ENCODE results near the gene MEIOC. TPM values are rescaled to one million over a fixed set of nuclear protein-coding genes. Genes with fewer than 3 reads are reported as not detected.

The MEIOC gene
- total and polyA plus RNA-seq, 2 experiments from 2014 or later, result 0.21 to 1.1 TPM

GRCh38 chr17:44637066-44637465, 19.2 kb upstream of the MEIOC start:
- Histone ChIP-seq H3K27me3 (no peaks in the 10 kb centered on the region), H3K4me1 (ENCODE audit: low read depth) (no peaks in the 10 kb centered on the region), H3K27ac (no peak overlapping the region), H3K36me3 (no peaks in the 10 kb centered on the region), H3K4me3 (no peak overlapping the region), H3K9me3 (ENCODE audit: low read depth) (no peaks in the 10 kb centered on the region)
- TF ChIP-seq CTCF (IDR thresholded peaks at IDR 0.05; ENCODE audit: low read depth, low read length), result no peak
- DNase-seq (ENCODE audit: low read depth in 1 of 2, low spot score in 1 of 2), result no peak

- Histone ChIP-seq H3K4me1 (ENCODE audit: low read depth) (no peaks in the 10 kb centered on the region), H3K36me3 (no peaks in the 10 kb centered on the region), H3K27ac (no peak overlapping the region), H3K9me3 (ENCODE audit: low read depth) (no peaks in the 10 kb centered on the region), H3K27me3 (no peaks in the 10 kb centered on the region), H3K4me3 (no peak overlapping the region)
- DNase-seq (ENCODE audit: low read depth in 1 of 2, low spot score in 1 of 2), result peak in 1 of 2 donors; percentile 22
- TF ChIP-seq CTCF (IDR thresholded peaks at IDR 0.05; ENCODE audit: low read depth, low read length), result no peak
Measured at GRCh38 chr17:44642834-44643233, 13.4 kb upstream of the MEIOC start.

- H3K27ac ChIP-seq, result no peak overlapping the region
- H3K4me3 ChIP-seq, result no peak overlapping the region
- H3K9me3 ChIP-seq (ENCODE audit: low read depth), result no peaks in the 10 kb centered on the region
- no peaks in the 10 kb centered on the region for H3K27me3 ChIP-seq
- H3K4me1 ChIP-seq (ENCODE audit: low read depth), result no peaks in the 10 kb centered on the region
- no peaks in the 10 kb centered on the region for H3K36me3 ChIP-seq
- DNase-seq (ENCODE audit: low read depth in 1 of 2, low spot score in 1 of 2), result no peak
- TF ChIP-seq CTCF (IDR thresholded peaks at IDR 0.05; ENCODE audit: low read depth, low read length), result no peak
Measured at GRCh38 chr17:44645341-44645740, 10.9 kb upstream of the MEIOC start.

GRCh38 chr17:44646280-44646679, 10.0 kb upstream of the MEIOC start:
- Histone ChIP-seq H3K9me3 (ENCODE audit: low read depth) (no peaks in the 10 kb centered on the region), H3K27ac (no peak overlapping the region), H3K36me3 (no peaks in the 10 kb centered on the region), H3K27me3 (no peaks in the 10 kb centered on the region), H3K4me3 (no peak overlapping the region), H3K4me1 (ENCODE audit: low read depth) (no peaks in the 10 kb centered on the region)
- TF ChIP-seq CTCF (IDR thresholded peaks at IDR 0.05; ENCODE audit: low read depth, low read length), result no peak
- DNase-seq (ENCODE audit: low read depth in 1 of 2, low spot score in 1 of 2), result no peak

- Histone ChIP-seq H3K4me1 (ENCODE audit: low read depth) (no peaks in the 10 kb centered on the region), H3K9me3 (ENCODE audit: low read depth) (no peaks in the 10 kb centered on the region), H3K27me3 (no peaks in the 10 kb centered on the region), H3K27ac (no peak overlapping the region), H3K36me3 (no peaks in the 10 kb centered on the region), H3K4me3 (no peak overlapping the region)
- no peak for DNase-seq (ENCODE audit: low read depth in 1 of 2, low spot score in 1 of 2)
- TF ChIP-seq CTCF (IDR thresholded peaks at IDR 0.05; ENCODE audit: low read depth, low read length), result no peak
Measured at GRCh38 chr17:44647736-44648135, 8.5 kb upstream of the MEIOC start.

GRCh38 chr17:44648963-44649362, 7.3 kb upstream of the MEIOC start:
- no peaks in the 10 kb centered on the region for H3K9me3 ChIP-seq (ENCODE audit: low read depth)
- H3K27ac ChIP-seq, result no peak overlapping the region
- H3K4me1 ChIP-seq (ENCODE audit: low read depth), result no peaks in the 10 kb centered on the region
- H3K4me3 ChIP-seq, result no peak overlapping the region
- peaks cover 4% of the 10 kb centered on the region for H3K27me3 ChIP-seq
- no peak for DNase-seq (ENCODE audit: low read depth in 1 of 2, low spot score in 1 of 2)
- H3K36me3 ChIP-seq, result no peaks in the 10 kb centered on the region
- no peak for TF ChIP-seq CTCF (IDR thresholded peaks at IDR 0.05; ENCODE audit: low read depth, low read length)

Measured in cardiac muscle cell (in vitro differentiated cells and primary cell).